AG10803 (cell line): Measurements from ENCODE around the gene C11orf52.

ENCODE experiments used
- DNase-seq: peaks from one replicate; pipeline ENCODE4 v3.0.0; 2010; ENCODE audit warnings: low read depth
- H3K4me3 ChIP-seq: 2 replicates; pipeline ENCODE4 v1.5.1; 2011; ENCODE audit warnings: mild to moderate bottlenecking, low read length, control low read depth
- CTCF ChIP-seq: conservative IDR thresholded peaks from 2 replicates; pipeline ENCODE4 v1.5.1; 2011; ENCODE audit warnings: mild to moderate bottlenecking, low read length, control low read depth, inconsistent platforms

Gene C11orf52

GRCh38 chr11:111933872-111934271, 15.2 kb downstream of the C11orf52 start:
- H3K4me3 ChIP-seq, result no peak overlapping the region
- TF ChIP-seq CTCF, result no peak

GRCh38 chr11:111934306-111934705, 15.6 kb downstream of the C11orf52 start:
- DNase-seq, result no peak
- H3K4me3 ChIP-seq, result no peak overlapping the region
- TF ChIP-seq CTCF, result no peak

More at GRCh38 chr11:111933872-111934271, 15.2 kb downstream of the C11orf52 start:
- DNase-seq, result peak; percentile 56

- DNase-seq, result no peak
- no peak for TF ChIP-seq CTCF
- H3K4me3 ChIP-seq, result no peak overlapping the region
Observed at GRCh38 chr11:111935317-111936039, 16.8 kb downstream of the C11orf52 start.

GRCh38 chr11:111936040-111936540, 17.4 kb downstream of the C11orf52 start:
- DNase-seq, result no peak
- H3K4me3 ChIP-seq, result peak overlapping the region; percentile 72
- no peak for TF ChIP-seq CTCF

GRCh38 chr11:111937461-111937769, 18.7 kb downstream of the C11orf52 start:
- peak overlapping the region; percentile 72 for H3K4me3 ChIP-seq
- DNase-seq, result no peak
- no peak for TF ChIP-seq CTCF

GRCh38 chr11:111937844-111938243, 19.1 kb downstream of the C11orf52 start:
- no peak for DNase-seq
- TF ChIP-seq CTCF, result no peak
- peak overlapping the region; percentile 72 for H3K4me3 ChIP-seq

GRCh38 chr11:111938687-111939160, 20.0 kb downstream of the C11orf52 start:
- H3K4me3 ChIP-seq, result peak overlapping the region; percentile 72
- DNase-seq, result peak; percentile 51
- no peak for TF ChIP-seq CTCF
